GM19099 (cell line): Measurements from ENCODE around the gene TCF25.

Source experiments
- POLR2A ChIP-seq: IDR thresholded peaks from 3 replicates; pipeline ENCODE4 v1.6.1; 2011; ENCODE audit warnings: low read depth; ENCODE audit not compliant: insufficient read length; ENCODE audit errors: extremely low read depth

TCF25 gene

DNA sequence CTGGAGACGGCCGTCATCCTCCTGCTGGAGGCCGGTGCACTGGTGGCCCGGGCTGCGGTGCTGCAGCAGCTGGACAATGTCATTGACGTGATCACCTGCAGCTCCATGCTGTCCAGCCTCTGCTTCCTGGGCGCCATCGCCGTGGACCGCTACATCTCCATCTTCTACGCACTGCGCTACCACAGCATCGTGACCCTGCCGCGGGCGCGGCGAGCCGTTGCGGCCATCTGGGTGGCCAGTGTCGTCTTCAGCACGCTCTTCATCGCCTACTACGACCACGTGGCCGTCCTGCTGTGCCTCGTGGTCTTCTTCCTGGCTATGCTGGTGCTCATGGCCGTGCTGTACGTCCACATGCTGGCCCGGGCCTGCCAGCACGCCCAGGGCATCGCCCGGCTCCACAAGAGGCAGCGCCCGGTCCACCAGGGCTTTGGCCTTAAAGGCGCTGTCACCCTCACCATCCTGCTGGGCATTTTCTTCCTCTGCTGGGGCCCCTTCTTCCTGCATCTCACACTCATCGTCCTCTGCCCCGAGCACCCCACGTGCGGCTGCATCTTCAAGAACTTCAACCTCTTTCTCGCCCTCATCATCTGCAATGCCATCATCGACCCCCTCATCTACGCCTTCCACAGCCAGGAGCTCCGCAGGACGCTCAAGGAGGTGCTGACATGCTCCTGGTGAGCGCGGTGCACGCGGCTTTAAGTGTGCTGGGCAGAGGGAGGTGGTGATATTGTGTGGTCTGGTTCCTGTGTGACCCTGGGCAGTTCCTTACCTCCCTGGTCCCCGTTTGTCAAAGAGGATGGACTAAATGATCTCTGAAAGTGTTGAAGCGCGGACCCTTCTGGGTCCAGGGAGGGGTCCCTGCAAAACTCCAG, 46.4 kb downstream of the TCF25 start:
- TF ChIP-seq POLR2A, result no peak

DNA sequence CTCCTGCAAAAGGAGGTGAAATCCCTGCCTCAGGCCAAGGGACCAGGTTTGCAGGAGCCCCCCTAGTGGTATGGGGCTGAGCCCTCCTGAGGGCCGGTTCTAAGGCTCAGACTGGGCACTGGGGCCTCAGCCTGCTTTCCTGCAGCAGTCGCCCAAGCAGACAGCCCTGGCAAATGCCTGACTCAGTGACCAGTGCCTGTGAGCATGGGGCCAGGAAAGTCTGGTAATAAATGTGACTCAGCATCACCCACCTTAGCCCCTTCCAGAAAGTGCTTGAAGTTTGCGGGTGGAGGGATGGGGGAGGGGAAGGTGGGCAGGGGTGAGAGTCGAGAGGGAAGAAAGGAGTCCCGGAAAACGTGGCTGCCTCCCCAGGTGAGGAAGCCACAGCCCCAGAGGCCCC, 47.3 kb downstream of the TCF25 start:
- TF ChIP-seq POLR2A, result no peak

DNA sequence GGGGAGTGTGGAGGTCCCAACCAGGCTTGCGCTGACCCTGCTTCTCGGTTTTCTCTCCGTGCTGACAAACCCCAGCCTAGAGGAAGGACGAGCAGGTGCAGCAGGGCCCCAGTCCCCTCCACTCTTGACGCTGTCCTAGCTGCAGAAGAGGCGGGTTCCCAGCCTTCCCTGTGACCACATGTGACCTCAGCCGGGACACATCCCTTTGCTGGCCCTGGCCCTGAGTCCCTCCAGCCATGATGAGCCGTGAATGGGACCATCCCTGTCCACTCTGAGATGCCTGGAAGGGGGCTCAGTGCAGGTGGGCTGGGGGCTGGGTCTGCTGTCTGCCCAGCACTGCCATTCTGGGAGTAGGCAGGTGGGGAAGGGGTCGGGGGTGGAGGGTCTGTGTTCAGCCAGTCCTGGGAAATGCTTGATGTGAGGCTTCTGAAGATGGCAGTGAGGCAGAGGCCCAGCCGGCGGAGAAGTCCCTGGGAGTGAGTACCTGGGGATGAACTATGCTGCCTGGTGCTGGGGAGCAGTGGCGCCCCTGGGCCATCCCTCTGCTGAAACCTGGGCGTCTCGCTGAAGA, 47.8 kb downstream of the TCF25 start:
- TF ChIP-seq POLR2A, result no peak

DNA sequence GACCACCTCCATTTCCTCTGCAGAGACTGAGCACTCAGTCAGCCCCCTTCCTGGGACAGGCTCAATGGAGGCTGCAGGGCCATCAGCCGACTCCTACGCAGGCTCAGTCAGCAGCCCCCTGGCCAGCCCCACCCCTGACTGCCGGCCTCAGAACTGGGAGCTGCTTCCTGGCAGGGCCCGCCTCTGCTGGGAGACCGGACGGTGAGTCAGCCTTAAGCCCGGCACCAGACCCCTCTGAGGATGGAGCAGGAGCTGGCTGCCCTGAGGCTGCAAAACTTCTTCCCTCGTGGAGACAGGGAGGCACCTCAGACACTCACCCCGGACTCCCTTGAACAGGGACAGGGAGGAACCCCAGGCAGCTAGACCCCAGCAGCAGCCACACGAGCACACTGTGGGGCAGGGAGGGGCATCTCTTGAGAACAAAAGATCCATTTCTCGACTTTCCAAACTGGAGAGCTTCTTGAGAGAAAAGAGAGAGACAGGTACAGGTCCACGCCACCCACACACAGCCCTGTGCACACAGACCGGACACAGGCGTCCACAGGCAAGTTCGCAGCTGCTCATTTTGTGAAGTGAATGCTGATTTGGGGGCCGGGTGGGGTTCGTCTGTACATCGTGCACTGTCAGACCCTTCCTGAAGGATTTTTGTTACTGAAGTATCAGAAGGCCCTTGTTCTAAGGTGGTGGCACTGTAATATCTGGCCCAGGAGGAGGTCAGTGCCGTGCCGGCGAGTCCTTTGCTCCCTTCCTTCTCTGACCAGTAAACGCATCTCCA, 48.5 kb downstream of the TCF25 start:
- TF ChIP-seq POLR2A, result no peak

DNA sequence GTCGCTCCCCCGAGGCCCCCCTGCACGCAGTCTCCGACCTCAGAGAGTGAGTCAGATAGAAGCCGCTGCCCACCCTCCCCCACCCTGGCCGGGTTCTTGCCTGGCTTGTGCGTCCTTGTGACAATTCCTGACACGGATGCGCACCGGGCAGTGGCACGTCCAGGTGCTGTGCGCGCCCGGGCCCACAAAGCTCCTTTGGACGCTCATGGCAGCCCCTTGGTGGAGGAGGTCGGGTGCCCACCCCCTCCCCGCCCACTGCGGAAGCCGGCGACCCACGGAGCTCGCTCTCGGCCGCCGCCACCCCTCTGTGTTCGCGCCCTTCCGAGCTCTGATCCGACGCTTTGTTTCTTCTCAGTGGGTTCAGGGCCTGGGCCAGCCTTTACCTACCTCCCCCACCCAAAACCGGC, 49.1 kb downstream of the TCF25 start:
- TF ChIP-seq POLR2A, result no peak

DNA sequence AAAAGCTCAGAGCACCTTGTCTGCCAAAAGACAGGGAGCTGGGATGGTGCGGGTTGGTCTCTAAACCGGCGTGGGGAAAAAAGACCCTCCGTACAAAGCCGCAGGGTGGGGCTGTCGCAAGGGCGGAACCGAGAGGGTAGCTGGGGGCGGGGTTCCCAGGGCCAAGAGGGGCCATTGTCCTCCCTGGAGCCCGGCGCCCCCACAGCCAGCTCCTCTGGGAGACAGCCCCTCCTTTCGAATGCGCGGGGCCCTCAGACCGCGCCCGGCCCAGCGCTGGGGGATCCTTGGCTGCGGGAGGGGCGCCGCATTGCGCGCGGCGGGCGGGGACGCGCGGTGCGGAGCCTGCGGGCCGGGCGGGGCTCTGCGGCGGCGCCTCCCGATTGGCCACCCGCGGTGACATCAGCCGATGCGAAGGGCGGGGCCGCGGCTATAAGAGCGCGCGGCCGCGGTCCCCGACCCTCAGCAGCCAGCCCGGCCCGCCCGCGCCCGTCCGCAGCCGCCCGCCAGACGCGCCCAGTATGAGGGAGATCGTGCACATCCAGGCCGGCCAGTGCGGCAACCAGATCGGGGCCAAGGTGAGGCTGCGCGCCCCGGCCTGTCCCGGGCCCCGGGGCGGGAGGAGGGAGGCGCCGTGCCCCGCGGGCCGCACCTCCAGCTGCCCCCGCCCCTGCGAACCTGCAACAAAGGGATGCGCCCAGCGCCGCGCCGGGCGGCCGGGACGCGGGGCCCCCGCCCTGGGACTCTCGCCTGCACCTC, 49.7 kb downstream of the TCF25 start, which contains the start of gene TUBB3:
Gene TUBB3 (plus strand): TSS at position 459 of the 756 bp plus-strand sequence. CDS start 60 bp downstream, at position 519.
- TF ChIP-seq POLR2A, result peak; percentile 67

DNA sequence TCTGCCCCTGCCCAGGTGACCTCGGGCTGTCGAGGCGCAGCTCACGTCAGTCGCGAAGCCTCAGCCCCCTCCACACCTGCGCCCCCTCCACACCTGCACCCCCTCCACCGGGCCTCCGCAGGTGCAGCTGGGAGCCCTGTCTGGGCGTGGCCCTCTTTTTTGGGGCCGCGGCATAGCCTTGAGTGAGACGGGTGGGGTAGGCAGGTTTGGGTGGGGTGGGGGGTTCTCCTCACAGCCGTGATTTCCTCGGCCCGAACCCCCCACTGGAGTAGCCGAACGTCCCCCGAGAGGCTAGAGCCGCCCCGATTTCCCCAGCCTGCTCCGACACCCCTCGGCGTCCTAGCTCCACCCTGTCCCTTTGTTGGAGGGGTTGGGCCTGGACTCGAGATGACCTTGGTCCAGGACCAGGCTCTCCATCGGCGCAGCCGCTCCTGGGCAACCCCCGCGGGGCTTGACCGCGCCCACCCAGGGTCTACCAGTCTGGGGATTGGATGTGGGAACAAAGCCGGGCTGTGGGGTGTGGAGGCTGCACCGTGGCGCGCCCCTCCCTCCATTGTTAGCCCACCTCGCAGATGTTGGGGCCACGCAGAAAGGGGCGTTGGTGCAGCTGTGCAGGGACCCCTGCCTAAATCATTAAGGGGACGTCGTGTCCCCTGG, 50.4 kb downstream of the TCF25 start:
- TF ChIP-seq POLR2A, result no peak

DNA sequence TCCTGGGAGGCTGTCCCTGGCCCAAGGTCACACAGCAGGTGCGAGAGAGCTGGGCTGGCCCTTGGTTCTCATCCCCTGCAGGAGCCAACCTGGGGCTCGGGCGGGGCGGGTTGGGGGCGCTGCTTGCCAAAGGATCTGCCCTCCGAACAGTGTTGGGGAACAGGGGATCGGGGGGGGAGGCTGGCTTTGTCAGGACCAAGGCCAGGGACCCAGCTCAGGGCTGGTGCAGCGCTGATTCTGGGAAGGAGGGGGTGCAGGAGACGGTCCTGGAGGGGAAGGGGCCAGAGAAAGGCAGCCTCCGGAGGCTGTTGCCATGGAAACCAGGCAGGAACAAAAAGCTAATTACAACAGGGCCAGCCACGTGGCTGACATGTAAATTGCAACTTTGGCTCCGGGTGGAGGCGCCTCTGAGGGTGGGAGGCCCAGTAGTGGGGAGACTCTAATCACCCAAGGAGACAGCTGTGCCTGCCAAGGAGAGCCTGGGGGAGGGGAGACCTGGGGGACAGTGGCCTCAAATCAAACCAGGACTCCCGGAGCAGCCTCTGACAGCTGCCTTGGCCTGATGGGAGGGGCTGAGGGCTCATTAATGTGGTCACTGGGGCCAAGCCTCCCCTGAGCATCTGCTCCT, 51.0 kb downstream of the TCF25 start:
- no peak for TF ChIP-seq POLR2A

DNA sequence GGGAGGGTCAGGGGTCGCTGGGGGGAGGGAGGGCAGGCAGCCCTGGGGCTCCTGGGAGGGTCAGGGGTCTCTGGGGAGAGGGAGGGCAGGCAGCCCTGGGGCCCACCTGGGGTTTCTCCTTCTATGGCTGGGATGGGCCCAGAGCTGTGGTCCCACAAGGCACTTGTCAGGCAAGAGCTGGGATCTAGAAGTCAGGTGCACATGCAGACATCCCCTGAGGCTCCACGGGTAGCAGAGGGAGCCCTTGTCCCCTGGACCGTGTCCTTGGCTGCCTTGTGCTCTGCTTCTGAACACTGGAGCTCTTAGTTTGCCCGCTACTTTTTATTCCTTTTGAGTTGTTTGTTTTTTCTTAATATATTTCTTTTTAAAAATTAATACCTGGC, 51.5 kb downstream of the TCF25 start:
- TF ChIP-seq POLR2A, result no peak

DNA sequence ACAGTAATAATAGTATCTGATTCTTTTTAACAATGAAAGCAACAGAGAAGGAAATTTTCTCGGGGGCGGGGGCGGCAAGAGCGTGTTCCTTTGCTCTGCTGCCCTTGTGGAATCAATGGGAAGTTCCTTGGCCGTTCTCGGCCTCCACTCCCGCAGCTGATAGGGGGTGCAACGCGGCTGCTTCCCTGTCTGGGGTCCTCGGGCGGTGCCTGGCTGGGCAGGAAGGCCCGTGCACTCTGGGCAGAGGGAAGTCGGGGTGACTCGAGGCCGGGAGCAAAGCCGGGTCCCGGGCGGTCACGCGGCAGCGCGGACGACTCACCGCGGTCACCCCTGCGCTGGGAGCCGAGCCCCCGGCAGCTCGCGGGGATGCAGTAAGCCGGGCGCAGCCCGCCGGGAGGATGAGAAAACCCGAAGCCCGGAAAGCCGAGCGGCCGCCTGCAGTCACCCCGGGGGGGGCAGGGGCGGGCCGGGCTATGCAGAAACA, 52.2 kb downstream of the TCF25 start:
- TF ChIP-seq POLR2A, result no peak

DNA sequence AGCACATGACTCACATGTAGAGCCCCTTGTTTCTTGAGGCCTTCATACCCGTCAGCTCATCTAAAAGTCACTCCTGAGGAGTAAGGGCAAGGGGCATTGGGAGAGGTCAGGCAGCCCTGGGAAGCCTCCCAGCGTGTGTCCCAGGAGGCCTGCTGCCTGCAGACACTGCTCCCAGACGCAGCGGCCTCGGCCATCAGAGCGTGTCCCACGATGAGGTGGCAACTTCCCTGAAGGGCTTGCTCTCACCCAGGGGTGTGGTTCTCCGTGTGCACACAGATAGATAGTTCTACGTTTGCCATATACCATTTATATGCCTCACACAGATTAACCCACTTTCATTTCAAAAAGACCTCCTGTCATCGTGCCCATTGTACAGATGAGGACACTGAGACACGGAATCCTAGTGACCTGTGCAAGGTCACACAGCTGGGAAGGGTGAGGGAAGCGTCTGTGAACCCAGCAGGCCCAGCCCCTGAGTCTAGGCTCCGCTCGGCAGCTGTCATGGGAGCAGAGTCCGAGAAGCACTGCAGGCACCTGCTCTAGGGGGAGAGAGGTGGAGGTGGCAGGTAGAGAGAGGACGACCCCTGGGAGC, 58.0 kb downstream of the TCF25 start:
- no peak for TF ChIP-seq POLR2A

DNA sequence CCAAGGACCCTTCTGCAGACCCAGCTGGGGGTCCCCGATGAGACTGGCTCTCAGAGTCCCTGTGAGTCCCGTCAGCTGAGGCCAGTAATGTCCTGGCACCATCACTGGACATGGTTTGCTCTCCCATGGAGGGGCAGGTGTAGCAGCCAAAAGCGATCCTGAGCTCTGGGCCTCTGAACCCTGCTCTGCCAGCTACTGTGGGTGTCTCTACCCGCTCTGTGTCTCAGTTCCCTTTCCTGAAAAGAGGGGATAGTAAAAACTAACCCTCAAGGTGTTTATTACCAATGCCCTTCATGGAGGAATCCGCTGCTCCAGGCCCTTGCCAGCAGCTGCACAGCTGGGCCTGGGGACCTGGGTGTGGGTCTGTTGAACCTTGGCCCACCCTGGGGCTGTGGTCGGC, 58.6 kb downstream of the TCF25 start:
- no peak for TF ChIP-seq POLR2A
